ENCODE measurements around the gene CXCL10.
"Not testable (repeated sequence)": the region's sequence is repeated elsewhere in the genome, so short reads cannot be mapped to it uniquely, and the experiment has no call there.

CXCL10 gene

GRCh38 chr4:76007089-76007862 lies 16.0 kb downstream of the CXCL10 start, which contains the start of gene CXCL9:
CXCL9 (minus strand) TSS chr4:76007509; CDS start chr4:76007449, 60 bp downstream.
- H3K4me3 ChIP-seq (ENCODE audit: low read depth in 1 of 2, low read length in 2 of 2), result no peak within 1 kb of the TSS
- H3K27ac ChIP-seq (ENCODE audit: low read length), result no peak within 1 kb of the TSS
- no peaks in the 10 kb centered on the region for H3K36me3 ChIP-seq (ENCODE audit: control insufficient read depth in 1 of 2, insufficient read depth in 2 of 2, low read length in 2 of 2)

GRCh38 chr4:76003620-76004019 lies 19.7 kb downstream of the CXCL10 start:
- no peaks in the 10 kb centered on the region for H3K27me3 ChIP-seq (ENCODE audit: low read depth, low read length)
- no peak overlapping the region for H3K27ac ChIP-seq (ENCODE audit: low read length)
- H3K9me3 ChIP-seq (ENCODE audit: control insufficient read depth in 1 of 2, low read length in 2 of 2), result no peaks in the 10 kb centered on the region
- no peak overlapping the region for H3K4me3 ChIP-seq (ENCODE audit: low read depth in 1 of 2, low read length in 2 of 2)
- H3K36me3 ChIP-seq (ENCODE audit: control insufficient read depth in 1 of 2, insufficient read depth in 2 of 2, low read length in 2 of 2), result no peaks in the 10 kb centered on the region
- H3K4me1 ChIP-seq (ENCODE audit: control insufficient read depth in 1 of 2, insufficient read depth in 2 of 2, low read length in 2 of 2), result no peaks in the 10 kb centered on the region

More at GRCh38 chr4:76007089-76007862, 16.0 kb downstream of the CXCL10 start, which contains the start of gene CXCL9:
- Histone ChIP-seq H3K27me3 (ENCODE audit: low read depth, low read length) (no peaks in the 10 kb centered on the region), H3K4me1 (ENCODE audit: control insufficient read depth in 1 of 2, insufficient read depth in 2 of 2, low read length in 2 of 2) (no peaks in the 10 kb centered on the region), H3K9me3 (ENCODE audit: control insufficient read depth in 1 of 2, low read length in 2 of 2) (no peaks in the 10 kb centered on the region)

- Histone ChIP-seq H3K4me1 (ENCODE audit: control insufficient read depth in 1 of 2, insufficient read depth in 2 of 2, low read length in 2 of 2) (no peaks in the 10 kb centered on the region), H3K9me3 (ENCODE audit: control insufficient read depth in 1 of 2, low read length in 2 of 2) (no peaks in the 10 kb centered on the region), H3K36me3 (ENCODE audit: control insufficient read depth in 1 of 2, insufficient read depth in 2 of 2, low read length in 2 of 2) (no peaks in the 10 kb centered on the region), H3K27ac (ENCODE audit: low read length) (no peak overlapping the region), H3K27me3 (ENCODE audit: low read depth, low read length) (no peaks in the 10 kb centered on the region), H3K4me3 (ENCODE audit: low read depth in 1 of 2, low read length in 2 of 2) (no peak overlapping the region)
Measured at GRCh38 chr4:76003035-76003434, 20.3 kb downstream of the CXCL10 start.

GRCh38 chr4:76002176-76002575 lies 21.1 kb downstream of the CXCL10 start:
- H3K36me3 ChIP-seq (ENCODE audit: control insufficient read depth in 1 of 2, insufficient read depth in 2 of 2, low read length in 2 of 2), result no peaks in the 10 kb centered on the region
- no peaks in the 10 kb centered on the region for H3K9me3 ChIP-seq (ENCODE audit: control insufficient read depth in 1 of 2, low read length in 2 of 2)
- no peak overlapping the region for H3K4me3 ChIP-seq (ENCODE audit: low read depth in 1 of 2, low read length in 2 of 2)
- H3K4me1 ChIP-seq (ENCODE audit: control insufficient read depth in 1 of 2, insufficient read depth in 2 of 2, low read length in 2 of 2), result no peaks in the 10 kb centered on the region
- no peak overlapping the region for H3K27ac ChIP-seq (ENCODE audit: low read length)
- no peaks in the 10 kb centered on the region for H3K27me3 ChIP-seq (ENCODE audit: low read depth, low read length)

- Histone ChIP-seq H3K27me3 (ENCODE audit: low read depth, low read length) (no peaks in the 10 kb centered on the region), H3K27ac (ENCODE audit: low read length) (no peak overlapping the region), H3K36me3 (ENCODE audit: control insufficient read depth in 1 of 2, insufficient read depth in 2 of 2, low read length in 2 of 2) (no peaks in the 10 kb centered on the region), H3K4me1 (ENCODE audit: control insufficient read depth in 1 of 2, insufficient read depth in 2 of 2, low read length in 2 of 2) (no peaks in the 10 kb centered on the region), H3K4me3 (ENCODE audit: low read depth in 1 of 2, low read length in 2 of 2) (no peak overlapping the region), H3K9me3 (ENCODE audit: control insufficient read depth in 1 of 2, low read length in 2 of 2) (no peaks in the 10 kb centered on the region)
Measured at GRCh38 chr4:76001700-76002099, 21.6 kb downstream of the CXCL10 start.

GRCh38 chr4:76000279-76000678 lies 23.0 kb downstream of the CXCL10 start:
- Histone ChIP-seq H3K9me3 (ENCODE audit: control insufficient read depth in 1 of 2, low read length in 2 of 2) (no peaks in the 10 kb centered on the region), H3K27me3 (ENCODE audit: low read depth, low read length) (no peaks in the 10 kb centered on the region), H3K27ac (ENCODE audit: low read length) (no peak overlapping the region), H3K4me1 (ENCODE audit: control insufficient read depth in 1 of 2, insufficient read depth in 2 of 2, low read length in 2 of 2) (no peaks in the 10 kb centered on the region), H3K4me3 (ENCODE audit: low read depth in 1 of 2, low read length in 2 of 2) (no peak overlapping the region), H3K36me3 (ENCODE audit: control insufficient read depth in 1 of 2, insufficient read depth in 2 of 2, low read length in 2 of 2) (no peaks in the 10 kb centered on the region)

GRCh38 chr4:75998525-75999147 lies 24.7 kb downstream of the CXCL10 start:
- H3K9me3 ChIP-seq (ENCODE audit: control insufficient read depth in 1 of 2, low read length in 2 of 2); H3K4me1 ChIP-seq (ENCODE audit: control insufficient read depth in 1 of 2, insufficient read depth in 2 of 2, low read length in 2 of 2); H3K27me3 ChIP-seq (ENCODE audit: low read depth, low read length); H3K4me3 ChIP-seq (ENCODE audit: low read depth in 1 of 2, low read length in 2 of 2); H3K27ac ChIP-seq (ENCODE audit: low read length); H3K36me3 ChIP-seq (ENCODE audit: control insufficient read depth in 1 of 2, insufficient read depth in 2 of 2, low read length in 2 of 2): not testable (repeated sequence)

GRCh38 chr4:75997946-75998345 lies 25.4 kb downstream of the CXCL10 start:
- no peak overlapping the region for H3K27ac ChIP-seq (ENCODE audit: low read length)
- no peaks in the 10 kb centered on the region for H3K27me3 ChIP-seq (ENCODE audit: low read depth, low read length)
- no peaks in the 10 kb centered on the region for H3K4me1 ChIP-seq (ENCODE audit: control insufficient read depth in 1 of 2, insufficient read depth in 2 of 2, low read length in 2 of 2)
- H3K36me3 ChIP-seq (ENCODE audit: control insufficient read depth in 1 of 2, insufficient read depth in 2 of 2, low read length in 2 of 2), result no peaks in the 10 kb centered on the region
- no peaks in the 10 kb centered on the region for H3K9me3 ChIP-seq (ENCODE audit: control insufficient read depth in 1 of 2, low read length in 2 of 2)
- H3K4me3 ChIP-seq (ENCODE audit: low read depth in 1 of 2, low read length in 2 of 2), result no peak overlapping the region

GRCh38 chr4:75997081-75997480 lies 26.2 kb downstream of the CXCL10 start:
- Histone ChIP-seq H3K4me3 (ENCODE audit: low read depth in 1 of 2, low read length in 2 of 2) (no peak overlapping the region), H3K36me3 (ENCODE audit: control insufficient read depth in 1 of 2, insufficient read depth in 2 of 2, low read length in 2 of 2) (no peaks in the 10 kb centered on the region), H3K27ac (ENCODE audit: low read length) (no peak overlapping the region), H3K4me1 (ENCODE audit: control insufficient read depth in 1 of 2, insufficient read depth in 2 of 2, low read length in 2 of 2) (no peaks in the 10 kb centered on the region), H3K9me3 (ENCODE audit: control insufficient read depth in 1 of 2, low read length in 2 of 2) (no peaks in the 10 kb centered on the region), H3K27me3 (ENCODE audit: low read depth, low read length) (no peaks in the 10 kb centered on the region)

GRCh38 chr4:75995727-75996126 lies 27.6 kb downstream of the CXCL10 start:
- H3K36me3 ChIP-seq (ENCODE audit: control insufficient read depth in 1 of 2, insufficient read depth in 2 of 2, low read length in 2 of 2), result no peaks in the 10 kb centered on the region

GRCh38 chr4:75992462-75992861 lies 30.8 kb downstream of the CXCL10 start:
- Histone ChIP-seq H3K27me3 (ENCODE audit: low read depth, low read length) (no peaks in the 10 kb centered on the region), H3K9me3 (ENCODE audit: control insufficient read depth in 1 of 2, low read length in 2 of 2) (no peaks in the 10 kb centered on the region), H3K27ac (ENCODE audit: low read length) (no peak overlapping the region), H3K36me3 (ENCODE audit: control insufficient read depth in 1 of 2, insufficient read depth in 2 of 2, low read length in 2 of 2) (no peaks in the 10 kb centered on the region), H3K4me3 (ENCODE audit: low read depth in 1 of 2, low read length in 2 of 2) (no peak overlapping the region), H3K4me1 (ENCODE audit: control insufficient read depth in 1 of 2, insufficient read depth in 2 of 2, low read length in 2 of 2) (peaks cover 6 to 17% of the 10 kb centered on the region in 2 donors)

More at GRCh38 chr4:75995727-75996126, 27.6 kb downstream of the CXCL10 start:
- H3K27me3 ChIP-seq (ENCODE audit: low read depth, low read length), result no peaks in the 10 kb centered on the region
- no peak overlapping the region for H3K4me3 ChIP-seq (ENCODE audit: low read depth in 1 of 2, low read length in 2 of 2)
- no peak overlapping the region for H3K27ac ChIP-seq (ENCODE audit: low read length)
- H3K9me3 ChIP-seq (ENCODE audit: control insufficient read depth in 1 of 2, low read length in 2 of 2), result no peaks in the 10 kb centered on the region
- H3K4me1 ChIP-seq (ENCODE audit: control insufficient read depth in 1 of 2, insufficient read depth in 2 of 2, low read length in 2 of 2), result peaks cover 0 to 4% of the 10 kb centered on the region in 2 donors
